HPDE6-E6E7 (cell line): ENCODE results near the gene SRGAP1.
"Not testable (repeated sequence)": the region's sequence is repeated elsewhere in the genome, so short reads cannot be mapped to it uniquely, and the experiment has no call there.

Source experiments
- DNase-seq: peaks from one replicate; pipeline ENCODE4 v3.0.0; 2011; ENCODE audit warnings: missing footprints; ENCODE audit errors: extremely low spot score

SRGAP1 gene

DNA sequence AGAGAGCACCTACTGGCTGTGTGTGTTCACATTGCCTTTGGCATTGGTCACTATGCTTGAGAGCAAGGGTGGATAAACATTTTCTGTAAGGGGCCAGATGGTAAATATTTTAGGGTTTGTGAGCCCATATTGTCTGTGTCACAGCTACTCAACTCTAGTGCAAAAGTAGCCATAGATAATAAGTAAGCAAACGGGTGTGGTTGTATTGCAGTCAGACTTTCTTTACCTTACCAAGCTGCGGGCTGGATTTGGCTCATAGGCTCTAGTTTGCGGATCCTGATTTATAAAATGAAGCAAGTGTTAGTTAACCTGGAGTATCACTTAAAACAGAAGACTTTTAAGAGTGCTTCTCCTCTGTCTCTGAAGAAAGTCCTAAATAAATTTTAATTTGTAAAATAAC lies 208.6 kb downstream of the SRGAP1 start:
- no peak for DNase-seq

DNA sequence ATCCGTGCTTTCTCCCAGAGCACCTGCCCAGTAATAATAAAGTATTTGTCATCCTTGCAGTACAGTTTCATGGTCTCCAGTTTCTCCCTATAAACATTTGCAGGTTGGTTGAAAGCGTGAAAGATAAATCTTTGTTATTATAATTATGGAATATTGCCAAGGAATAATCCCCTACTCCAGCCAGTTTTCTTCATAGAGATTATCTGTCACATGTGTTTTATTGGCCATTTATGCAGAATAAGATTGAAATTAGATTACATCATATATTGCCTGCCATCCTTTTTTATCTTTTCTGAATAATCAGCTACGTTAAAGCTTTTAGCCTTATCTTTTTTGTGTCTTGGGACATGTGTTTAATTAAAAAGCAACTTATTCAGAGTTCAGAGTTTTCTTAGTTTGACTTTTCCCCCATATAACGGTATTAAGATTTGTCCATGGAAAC lies 209.6 kb downstream of the SRGAP1 start:
- no peak for DNase-seq

DNA sequence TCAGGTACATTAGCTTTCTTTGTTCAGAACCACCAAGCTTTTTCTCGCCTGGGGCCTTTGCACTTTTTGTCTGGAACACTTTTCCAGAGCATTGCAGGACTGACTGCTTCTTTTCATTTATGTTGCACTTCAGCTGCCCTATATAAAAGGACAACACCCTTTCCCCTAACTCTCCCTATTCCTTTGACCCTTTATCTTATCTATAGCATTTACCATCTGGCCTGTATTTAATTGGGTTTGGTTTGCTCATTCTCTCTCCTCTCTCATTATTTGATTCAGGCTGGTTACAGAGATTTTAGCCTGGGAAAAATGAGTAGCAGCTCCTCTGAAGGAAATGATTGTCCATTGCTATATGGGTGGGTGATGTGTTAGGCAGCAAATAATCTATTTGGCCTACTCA lies 212.2 kb downstream of the SRGAP1 start:
- DNase-seq: no peak

DNA sequence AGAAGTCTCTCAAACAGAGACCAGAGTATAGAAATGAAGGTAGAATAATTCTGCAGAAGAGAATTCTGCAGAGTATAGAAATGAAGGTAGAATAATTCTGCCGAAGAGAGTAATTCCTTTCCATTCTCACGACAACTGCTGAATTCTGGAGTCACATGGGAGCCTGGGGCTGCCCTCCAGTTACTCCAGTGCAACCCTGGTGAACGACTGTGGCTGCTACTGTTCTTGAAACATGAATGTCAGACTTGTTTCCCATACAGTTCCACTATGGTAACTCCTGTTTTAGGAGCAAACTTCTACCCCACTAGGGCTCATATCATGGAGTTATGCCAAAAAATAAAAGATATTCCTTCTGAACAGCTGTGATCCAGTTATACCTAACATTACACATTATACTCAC lies 213.2 kb downstream of the SRGAP1 start:
- DNase-seq: no peak

DNA sequence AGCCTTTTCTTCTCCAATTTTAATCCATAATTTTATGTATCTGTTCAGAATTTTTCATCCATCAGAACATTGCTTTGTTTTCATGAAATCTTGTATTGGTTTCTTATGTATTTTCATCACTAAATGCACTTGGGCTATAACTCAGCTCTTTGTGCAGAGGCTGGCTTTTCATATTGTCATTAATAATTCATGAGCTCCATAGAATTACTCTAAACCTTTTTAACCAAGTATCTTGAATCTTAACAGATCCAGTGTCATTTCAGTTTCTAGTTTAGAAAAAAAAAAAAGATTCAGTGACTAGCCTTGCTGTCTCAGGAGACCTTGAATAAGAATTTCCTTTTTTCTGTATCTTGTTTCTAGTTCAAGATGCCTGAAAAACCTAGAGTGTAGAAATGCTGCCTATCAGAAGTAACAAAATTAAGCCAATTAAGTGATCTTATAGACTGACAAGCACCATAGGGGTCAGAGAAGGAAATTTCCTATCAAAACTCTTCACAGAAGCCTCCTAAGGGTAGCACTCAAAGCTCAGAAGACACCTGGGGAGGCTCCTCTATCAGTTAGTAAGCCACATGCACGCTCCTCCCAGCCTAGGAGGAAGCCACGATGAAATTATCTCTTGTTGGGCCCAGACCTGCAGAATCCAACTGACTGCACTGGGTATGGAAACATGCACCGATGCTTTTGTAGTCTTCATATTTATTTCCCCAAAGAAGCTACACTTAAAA lies 214.2 kb downstream of the SRGAP1 start:
- no peak for DNase-seq

DNA sequence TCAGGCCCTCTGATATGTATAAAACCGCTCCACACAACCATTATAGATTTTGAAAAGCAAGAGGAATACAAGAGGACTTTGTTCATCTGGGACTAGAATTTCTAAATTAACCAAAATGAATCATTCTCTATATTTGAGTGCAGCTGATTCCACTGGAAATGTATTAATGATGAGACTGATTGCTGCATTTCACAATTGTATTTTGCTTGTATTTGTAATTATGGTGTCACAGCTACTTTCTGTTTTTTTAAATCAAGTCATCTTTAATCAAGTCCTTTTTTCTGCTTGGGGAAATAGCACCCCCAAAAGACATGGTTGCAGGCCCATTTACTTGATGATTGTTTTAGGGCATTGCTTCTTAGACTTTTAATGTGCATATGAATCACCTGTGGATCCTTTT lies 215.2 kb downstream of the SRGAP1 start:
- no peak for DNase-seq

DNA sequence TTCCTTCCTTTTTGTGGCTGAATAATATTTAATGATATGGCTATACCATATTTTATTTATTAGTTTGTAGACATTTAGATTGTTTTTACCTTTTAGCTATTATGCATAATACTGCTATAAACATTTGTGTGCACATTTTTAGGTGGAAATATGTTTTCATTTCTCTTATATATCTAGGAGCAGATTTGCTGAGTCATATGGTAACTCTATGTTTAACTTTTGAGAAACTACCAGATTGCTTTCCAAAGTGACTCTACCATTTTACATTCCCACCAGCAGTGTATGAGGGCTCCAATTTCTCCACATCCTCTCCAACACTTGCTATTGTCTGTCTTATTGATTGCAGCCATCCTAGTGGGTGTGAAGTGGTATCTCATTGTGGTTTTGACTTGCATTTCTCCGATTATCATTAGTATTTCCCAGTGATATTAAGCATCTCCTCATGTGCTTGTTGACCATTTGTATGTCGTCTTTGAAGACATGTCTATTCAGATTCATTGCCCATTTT lies 217.4 kb downstream of the SRGAP1 start:
- no peak for DNase-seq

DNA sequence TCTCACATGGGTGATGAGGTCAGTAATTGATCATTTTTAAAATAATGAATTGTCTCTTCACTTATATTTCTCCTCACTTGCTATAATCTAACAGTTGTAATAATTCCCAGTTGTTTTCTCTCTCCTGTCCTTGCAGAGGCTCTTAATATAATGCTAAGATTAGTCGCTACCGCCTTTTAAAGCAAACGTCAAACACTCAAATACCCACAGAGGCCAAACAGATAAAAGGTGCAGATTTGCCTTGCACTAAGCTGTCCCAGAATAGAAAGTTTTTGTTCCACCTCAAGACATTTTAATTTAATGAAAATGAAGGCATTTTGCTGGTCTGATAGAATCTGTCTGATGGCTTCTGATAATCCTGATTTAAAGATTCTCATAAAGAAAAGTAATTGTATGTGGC lies 218.6 kb downstream of the SRGAP1 start:
- no peak for DNase-seq

DNA sequence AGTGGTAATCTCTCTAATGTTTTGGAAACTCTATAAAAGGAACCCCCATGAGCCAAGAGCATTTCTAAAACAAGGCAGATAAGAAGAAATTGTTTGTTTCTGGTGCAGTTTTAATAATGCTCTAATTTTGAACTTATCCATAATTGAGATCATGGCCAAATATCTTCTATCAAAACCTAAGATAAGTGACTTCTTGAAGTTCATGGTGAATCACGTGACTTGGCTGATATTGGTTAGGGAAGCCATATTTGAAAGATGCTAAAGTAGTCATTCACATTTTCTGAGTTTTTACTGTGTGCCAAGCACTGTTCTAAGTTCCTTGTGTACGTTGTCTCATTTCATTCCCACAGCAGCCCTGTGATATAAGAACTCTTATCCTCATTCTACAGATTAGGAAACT lies 219.7 kb downstream of the SRGAP1 start:
- DNase-seq: no peak

DNA sequence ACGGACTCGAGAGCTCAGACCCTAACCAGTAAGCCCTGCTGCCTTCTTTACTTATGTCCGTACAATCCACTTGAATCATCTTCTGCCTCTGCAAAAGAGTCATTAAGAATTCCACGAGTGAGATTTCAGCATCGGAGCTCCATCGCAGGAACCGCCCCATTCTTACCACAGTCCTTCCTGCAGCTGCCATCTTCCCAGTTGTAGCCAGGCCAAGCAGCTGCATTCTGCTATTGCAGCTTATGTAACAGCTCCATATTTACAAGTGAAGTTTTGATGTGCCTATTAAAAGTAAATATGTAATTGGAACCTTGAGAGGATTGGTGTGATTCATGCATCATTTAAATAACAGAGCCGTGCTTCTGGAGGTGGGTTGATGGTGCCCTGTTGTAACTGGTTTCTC lies 220.2 kb downstream of the SRGAP1 start:
- no peak for DNase-seq

DNA sequence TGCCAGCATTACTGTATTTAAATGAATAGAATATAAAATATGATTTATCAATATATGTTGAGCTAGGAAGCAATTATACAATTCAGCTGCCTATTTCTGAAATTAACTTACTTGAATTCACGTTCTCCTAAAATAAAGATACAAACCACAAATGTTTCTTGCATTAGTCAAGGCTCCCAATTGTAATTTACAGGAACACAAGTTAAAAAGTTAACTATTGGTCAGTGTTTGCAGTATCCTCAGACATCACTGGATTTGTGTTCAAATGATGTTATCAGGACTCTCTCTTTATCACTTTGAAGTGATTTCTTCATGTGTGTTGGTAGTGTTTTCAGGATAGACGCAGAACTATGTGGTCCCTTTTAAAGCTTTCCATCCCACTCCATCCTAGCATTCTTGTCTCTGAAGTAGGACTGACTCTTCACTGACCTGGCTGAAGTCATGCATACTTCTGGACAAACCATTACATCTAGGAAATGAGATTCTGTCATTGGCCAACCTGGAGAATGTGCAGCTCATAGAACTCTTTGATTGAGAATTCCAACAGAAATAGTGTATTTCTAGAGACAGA lies 221.5 kb downstream of the SRGAP1 start:
- no peak for DNase-seq

DNA sequence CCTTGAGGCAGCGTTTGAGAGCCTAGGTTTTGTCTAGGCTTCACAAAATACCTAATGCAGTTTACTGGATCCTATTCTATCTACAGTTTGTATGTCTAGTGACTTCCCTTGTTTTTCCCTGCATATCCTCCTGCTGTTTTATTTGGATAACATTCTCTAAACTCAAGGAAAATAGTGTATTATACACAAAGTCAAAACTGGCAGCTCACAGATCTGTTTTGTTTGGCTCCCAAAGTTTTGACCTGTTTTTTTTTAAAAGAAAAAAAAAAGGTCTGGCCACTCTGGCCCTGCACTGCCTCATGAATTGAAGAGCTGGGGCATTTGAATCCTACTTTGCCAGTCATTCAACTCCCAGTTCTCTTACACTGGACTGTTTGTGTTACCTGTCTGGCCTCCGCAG lies 222.3 kb downstream of the SRGAP1 start:
- DNase-seq: no peak

DNA sequence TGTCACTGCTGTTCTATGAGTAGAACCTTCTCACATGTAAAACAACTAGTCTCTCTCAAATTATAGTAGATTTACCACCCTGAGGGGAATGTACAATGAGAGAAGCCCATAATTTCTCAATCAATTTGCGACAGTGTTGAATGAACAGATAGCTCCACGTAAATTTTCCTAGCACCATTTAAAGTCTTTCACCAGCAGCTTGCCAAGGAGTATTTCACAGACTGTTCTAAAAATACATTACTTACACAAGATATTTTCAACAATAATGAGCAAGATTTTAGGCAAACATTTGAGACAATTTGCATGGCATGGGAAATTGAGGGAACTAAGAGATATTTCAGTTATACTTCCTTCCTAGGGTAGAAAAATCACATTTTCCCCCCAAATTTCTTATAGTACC lies 226.0 kb downstream of the SRGAP1 start:
- DNase-seq: no peak

DNA sequence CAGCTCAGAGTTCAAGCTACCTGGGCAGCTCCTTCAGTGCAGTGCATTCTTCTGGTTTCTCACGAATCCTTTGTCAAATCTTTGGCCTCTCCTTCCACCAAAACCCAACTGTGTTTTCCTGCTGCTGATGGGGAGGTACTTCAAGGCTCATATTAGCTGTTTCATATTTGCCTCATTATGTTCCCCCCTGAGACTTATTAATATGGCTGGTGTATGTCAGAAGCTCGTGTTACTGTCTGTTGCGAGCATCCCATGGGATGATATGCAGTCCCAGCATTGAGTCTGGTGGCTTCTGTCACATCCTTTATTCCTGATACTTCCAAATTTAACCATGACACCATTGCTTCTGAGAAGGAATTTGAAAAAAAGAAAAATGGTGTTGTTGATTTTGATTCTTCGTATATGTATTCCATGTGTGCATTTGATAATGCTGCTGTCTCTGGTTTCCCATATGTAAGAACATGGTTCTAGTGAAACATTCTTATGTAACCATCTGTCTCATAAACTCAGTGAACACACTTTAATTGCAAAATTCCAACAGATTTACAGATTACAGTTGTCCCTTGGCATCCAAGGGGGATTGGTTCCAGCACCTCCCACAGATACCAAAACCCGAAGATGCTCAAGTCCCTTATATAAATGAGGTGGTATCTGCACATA lies 228.5 kb downstream of the SRGAP1 start:
- no peak for DNase-seq

DNA sequence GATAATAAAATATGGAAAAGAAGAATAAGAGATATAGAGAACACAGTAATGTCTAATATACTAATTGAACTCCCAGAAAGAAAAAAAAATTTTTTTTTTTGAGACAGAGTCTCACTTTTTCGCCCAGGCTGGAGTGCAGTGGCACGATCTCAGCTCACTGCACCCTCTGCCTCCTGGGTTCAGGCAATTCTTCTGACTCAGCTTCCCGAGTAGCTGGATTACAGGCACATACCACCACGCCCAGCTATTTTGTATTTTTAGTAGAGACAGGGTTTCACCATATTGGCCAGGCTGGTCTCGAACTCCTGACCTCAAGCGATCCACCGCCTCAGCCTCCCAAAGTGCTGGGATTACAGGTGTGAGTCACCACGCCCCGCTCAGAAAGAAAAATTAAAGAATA lies 232.1 kb downstream of the SRGAP1 start:
- DNase-seq: not testable (repeated sequence)

DNA sequence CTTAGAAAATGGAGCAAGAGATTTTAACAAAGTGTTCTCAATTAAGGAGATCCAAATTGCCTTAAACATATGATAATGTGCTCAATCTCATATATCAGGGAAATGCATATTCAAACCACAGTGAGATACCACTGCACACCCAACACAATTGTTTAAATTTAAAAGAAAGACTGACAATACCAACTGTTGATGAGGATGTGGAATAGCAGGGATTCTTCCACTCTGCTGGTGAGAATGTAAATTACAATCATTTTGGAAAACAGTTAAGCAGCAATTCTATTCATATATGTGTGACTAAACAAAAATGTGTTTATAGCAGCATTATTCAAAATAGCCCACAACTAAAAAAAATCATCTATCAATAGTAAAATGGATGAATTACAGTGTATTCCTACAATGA lies 233.4 kb downstream of the SRGAP1 start:
- DNase-seq: no peak

DNA sequence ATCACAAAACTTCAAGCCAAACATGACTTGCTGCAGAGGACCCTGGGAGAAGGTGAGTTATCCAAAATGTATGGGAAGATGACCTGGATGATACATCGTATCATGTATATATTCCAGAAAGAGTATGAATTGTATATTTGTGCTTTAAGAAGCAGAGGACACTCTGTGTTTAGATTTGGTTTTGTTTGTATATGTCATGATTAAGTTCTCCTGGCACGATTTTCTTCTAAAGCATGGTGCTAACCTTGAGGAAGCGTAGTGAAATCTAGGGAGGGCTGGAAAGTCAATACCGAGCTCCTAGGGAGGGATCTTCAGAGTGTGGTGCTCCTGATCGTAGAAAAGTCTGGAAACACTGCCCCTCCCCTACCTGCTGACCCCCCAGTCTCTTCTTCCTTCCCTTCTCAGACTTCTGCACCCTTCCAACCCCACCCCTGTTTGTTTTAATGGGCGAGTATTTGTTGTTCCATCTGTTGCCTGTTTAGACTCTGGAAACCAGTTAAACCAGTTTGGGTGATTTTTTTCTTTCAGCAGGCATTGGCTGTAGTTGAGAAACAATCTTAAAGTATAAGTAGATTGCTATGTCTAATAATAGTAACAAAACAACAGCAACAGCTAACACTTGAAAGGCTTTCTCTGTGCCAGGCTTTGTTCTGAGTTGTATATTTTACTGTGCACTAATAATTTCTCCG lies 236.0 kb downstream of the SRGAP1 start:
- peak; percentile 69 for DNase-seq

DNA sequence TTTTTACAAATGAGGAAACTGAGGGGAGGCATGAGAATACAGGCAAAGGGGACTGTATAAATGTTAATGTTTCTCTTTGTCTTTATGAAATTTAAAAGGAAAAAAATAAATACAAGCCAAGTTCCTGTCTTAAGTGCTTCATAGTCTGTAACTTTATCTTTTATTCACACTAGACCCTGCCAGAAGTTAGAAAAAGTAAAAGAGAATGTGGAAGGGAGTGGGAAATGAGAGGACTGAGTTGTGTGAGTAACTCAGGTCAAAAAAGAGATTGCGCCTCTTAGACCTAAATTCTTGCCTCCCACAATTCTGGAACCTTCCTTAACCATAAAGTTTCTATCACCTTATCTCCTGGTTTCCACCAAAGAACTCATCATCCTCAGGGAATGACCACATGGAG lies 236.5 kb downstream of the SRGAP1 start:
- DNase-seq: no peak

DNA sequence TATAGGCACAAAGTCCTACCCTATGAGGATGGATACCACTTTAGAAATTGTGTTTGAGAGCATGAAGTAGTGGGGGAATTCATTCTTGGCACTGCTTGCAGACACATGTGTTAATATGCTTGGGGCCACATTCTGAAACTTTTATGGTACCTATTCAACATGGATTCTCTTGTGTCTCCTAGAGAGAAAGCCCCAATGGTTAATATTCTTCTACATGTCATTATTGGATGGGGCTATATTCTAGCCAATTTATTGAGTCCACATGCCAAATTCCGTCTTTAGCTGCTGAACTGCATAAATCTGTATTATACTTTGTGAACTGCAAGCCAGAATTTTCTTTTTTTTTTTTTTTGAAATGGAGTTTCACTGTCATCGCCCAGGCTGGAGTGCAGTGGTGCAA lies 237.6 kb downstream of the SRGAP1 start:
- no peak for DNase-seq

DNA sequence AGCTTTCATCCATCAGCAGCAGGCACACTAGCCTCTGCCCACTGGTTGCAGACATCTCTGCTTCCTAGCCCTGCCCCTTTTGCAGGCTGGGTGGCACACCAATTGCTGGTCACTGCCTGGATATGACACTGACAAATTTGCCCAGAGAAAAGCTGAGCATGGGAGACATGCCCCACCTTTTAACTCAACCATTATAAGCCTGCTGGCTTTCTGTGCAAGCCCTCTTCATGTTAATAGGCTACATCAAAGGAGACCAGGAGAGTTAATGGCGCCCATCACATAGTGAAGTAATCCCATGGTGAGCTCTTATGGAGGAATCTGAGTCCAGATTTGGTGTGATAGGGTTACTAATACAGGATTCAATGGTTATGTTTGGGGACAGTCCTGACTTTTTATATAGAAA lies 238.4 kb downstream of the SRGAP1 start:
- DNase-seq: no peak

DNA sequence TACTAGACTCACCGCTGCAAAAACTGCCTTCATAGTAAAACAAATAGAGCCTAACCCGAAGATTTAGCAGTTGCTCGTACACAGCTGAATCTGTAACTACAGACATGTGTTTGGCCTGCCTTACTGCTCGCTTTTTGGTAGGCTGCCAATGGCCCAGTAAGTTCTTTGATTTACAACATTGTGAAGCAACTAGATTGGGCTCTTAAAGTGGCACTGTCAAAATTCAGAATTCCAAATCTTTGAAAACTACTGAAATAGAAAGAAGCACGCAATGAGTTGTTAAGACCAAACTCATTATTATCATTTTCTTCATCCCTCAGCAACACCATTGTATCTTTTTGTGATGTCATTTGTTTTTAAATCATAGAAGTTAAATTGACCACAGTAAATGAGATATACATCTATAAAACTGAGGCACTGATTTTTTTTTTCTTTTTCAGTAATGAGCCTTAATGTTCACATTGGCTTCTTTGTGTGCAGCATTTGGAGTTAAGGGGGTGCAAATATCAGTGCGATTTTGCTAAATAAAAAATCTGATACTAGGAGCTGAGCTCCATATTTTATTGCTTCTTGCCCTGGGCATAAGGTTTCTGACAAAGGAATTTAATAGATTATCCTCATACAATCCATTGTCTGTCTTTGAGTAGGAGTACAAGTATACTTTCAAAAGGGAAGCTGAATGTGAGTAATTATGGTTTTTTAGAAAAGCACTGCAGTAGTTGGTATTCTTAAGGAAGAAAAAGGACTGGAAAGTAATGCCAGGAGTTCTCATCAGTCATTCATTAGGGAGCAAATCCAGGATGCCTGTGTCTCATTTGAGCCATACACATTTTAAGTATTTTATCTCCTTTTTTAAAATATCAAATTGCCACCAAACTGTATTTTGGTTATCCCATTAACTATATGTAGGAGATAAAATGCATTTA lies 239.0 kb downstream of the SRGAP1 start:
- DNase-seq: no peak
